ENCODE data around the gene IRAK4. TPM values are rescaled to one million over a fixed set of nuclear protein-coding genes. Genes with fewer than 3 reads are reported as not detected.

IRAK4 gene
- total and polyA plus RNA-seq, 2 experiments from 2014 or later: 3.9 to 12.9 TPM

- no peak overlapping the region for H3K27ac Mint-ChIP-seq
- peak; percentile 62 for ATAC-seq
Measured at GRCh38 chr12:43764528-43764927, 5.8 kb downstream of the IRAK4 start.

More at GRCh38 chr12:43764528-43764927, 5.8 kb downstream of the IRAK4 start:
- Histone ChIP-seq H2AFZ (no peak overlapping the region), H3K9me2 (ENCODE audit: insufficient read depth) (no peaks in the 10 kb centered on the region), H3K79me2 (replicated peaks; ENCODE audit: insufficient read depth) (peaks cover 8% of the 10 kb centered on the region; the same call in 1 of the 2 replicates), H3K27me3 (ENCODE audit: insufficient read depth) (no peaks in the 10 kb centered on the region), H3K36me3 (ENCODE audit: insufficient read depth) (no peaks in the 10 kb centered on the region), H3K4me1 (ENCODE audit: insufficient read depth) (peaks cover 48% of the 10 kb centered on the region), H3F3A (replicated peaks; ENCODE audit: low read depth) (no peaks in the 10 kb centered on the region), H3K27ac (ENCODE audit: low read depth) (peak overlapping the region; percentile 87), H3K4me2 (peak overlapping the region; percentile 16; the same call in 1 of the 2 replicates), H4K20me1 (replicated peaks; ENCODE audit: insufficient read depth) (no peaks in the 10 kb centered on the region), H3K4me3 (no peak overlapping the region)
- Mint-ChIP-seq H3K4me1 (peaks cover 38% of the 10 kb centered on the region), H3K9me3 (no peaks in the 10 kb centered on the region), H3K4me3 (no peak overlapping the region), H3K27me3 (ENCODE audit: insufficient read depth, low read depth, poor library complexity) (peaks cover 2% of the 10 kb centered on the region), H3K36me3 (ENCODE audit: low read depth) (no peaks in the 10 kb centered on the region; the same call in 2 of the 3 replicates)
- DNase-seq (ENCODE audit: low spot score): peak; percentile 51
- TF ChIP-seq ZNF114 (CRISPR knock-in tag; IDR thresholded peaks at IDR 0.05): no peak
- no peak for TF ChIP-seq NANOG (IDR thresholded peaks at IDR 0.05; ENCODE audit: borderline replicate concordance)
- TF ChIP-seq EZH2 (IDR thresholded peaks at IDR 0.05; ENCODE audit: low read depth, unreplicated experiment): no peak
- no peak for TF ChIP-seq ETS1 (IDR thresholded peaks at IDR 0.05)
- no peak for TF ChIP-seq CREB1 (CRISPR knock-in tag; IDR thresholded peaks at IDR 0.05; ENCODE audit: low read depth)
- no peak for TF ChIP-seq EZH2phosphoT487 (IDR thresholded peaks at IDR 0.05; ENCODE audit: unreplicated experiment)
- no peak for TF ChIP-seq REST (IDR thresholded peaks at IDR 0.05; ENCODE audit: unreplicated experiment)
- TF ChIP-seq CTCF (conservative IDR thresholded peaks at IDR 0.05; ENCODE audit: low read depth in 2 of 2): no peak
- TF ChIP-seq STAT1 (IDR thresholded peaks at IDR 0.05; ENCODE audit: unreplicated experiment): no peak
- no peak for TF ChIP-seq ZNF331 (CRISPR knock-in tag; IDR thresholded peaks at IDR 0.05; ENCODE audit: low read depth)
- no peak for TF ChIP-seq JUNB (IDR thresholded peaks at IDR 0.05; ENCODE audit: unreplicated experiment)
- no peak for TF ChIP-seq POLR2AphosphoS5 (IDR thresholded peaks at IDR 0.05; ENCODE audit: low read depth)
- no peak for TF ChIP-seq ZNF462 (CRISPR knock-in tag; IDR thresholded peaks at IDR 0.05)

Measured in GM23338 (cell line).